ENCODE results near the gene SHQ1.

The SHQ1 gene

GRCh38 chr3:72847751-72848702, at the start of gene SHQ1:
TSS of gene SHQ1 (minus strand) at chr3:72848445. CDS start at chr3:72848340, 105 bp downstream.
- DNase-seq (ENCODE audit: low read depth in 2 of 2), result peak; percentile 76 to 93

GRCh38 chr3:72897758-72898007, 49.4 kb upstream of the SHQ1 start:
- DNase-seq (ENCODE audit: low read depth in 2 of 2), result no peak

DNA sequence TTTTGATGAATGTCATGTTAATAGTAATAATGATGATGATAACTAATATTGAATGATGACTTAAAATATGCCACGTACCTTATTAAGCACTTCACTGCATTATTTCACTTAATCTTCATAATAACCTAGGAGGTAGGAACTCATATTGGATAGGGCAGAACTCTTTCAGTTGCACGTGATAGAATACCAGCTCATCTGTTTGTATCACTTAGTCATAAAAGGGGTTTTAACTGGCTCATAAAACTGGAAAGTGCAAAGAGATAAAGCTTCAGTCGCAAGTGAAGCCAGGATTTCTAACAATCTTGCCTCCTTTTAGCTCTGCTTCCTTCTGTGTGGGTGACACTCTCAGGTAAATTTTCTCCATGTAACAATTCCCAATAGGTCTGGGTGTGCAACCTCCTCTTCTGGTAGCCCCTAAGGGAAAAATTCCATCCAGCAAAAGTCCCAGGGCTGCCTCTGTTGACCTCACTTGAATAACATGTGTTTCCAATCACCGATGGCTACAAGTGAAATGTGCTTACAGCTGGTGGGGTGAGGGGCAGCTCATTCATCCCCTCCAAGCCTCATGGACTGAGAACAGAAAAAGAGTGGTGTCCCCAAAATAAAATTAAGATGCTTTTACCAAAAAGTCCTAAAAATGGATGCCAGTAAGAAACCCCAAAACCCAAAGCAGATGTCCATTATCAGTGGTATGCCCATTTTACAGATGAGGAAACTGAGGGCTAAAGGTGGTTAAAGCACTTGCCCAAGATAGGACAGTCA, 48.9 kb upstream of the SHQ1 start:
- no peak for DNase-seq (ENCODE audit: low read depth in 2 of 2)

- no peak for DNase-seq (ENCODE audit: low read depth in 2 of 2)
Observed at GRCh38 chr3:72894976-72895552, 46.8 kb upstream of the SHQ1 start.

- DNase-seq (ENCODE audit: low read depth in 2 of 2), result no peak
Observed at GRCh38 chr3:72892870-72893269, 44.6 kb upstream of the SHQ1 start.

GRCh38 chr3:72892081-72892775, 44.0 kb upstream of the SHQ1 start:
- no peak for DNase-seq (ENCODE audit: low read depth in 2 of 2)

DNA sequence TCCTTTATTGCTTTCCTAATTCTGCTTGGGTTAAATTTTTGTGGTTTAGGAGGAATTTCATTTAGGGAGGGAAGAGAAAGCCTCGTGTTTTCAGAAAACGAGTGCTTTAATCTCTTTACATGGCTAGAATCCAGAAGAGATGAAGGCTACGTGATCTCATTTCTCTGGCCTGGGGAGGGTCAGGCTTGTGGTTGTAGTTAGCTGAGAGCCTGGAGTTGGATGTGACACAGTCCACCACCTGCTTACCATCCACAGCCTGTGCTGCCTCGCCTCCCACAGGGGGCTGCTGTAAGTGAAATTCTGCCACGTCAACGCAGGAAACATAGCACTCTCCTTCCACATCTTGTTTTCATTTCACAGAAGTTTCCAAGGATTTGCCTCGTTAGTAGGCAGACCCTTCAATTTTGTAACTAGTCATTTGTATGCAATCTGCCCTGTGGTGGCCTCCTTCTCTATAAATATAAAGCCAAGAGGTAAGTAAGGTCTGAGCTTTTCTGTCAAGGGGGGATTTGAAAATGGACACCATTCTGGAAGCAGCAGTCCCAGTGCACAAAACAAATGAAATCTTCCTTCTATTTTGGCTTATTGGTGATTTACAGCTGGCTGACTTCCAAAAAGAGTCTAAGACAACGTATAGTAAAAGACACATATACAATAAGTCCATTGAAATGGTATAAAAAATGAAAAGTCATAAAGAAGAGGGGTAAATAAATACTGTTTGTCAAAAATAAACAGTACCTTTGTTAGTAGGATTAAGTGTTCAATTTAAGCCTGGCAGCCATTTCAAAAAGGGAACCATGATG, 43.0 kb upstream of the SHQ1 start:
- no peak for DNase-seq (ENCODE audit: low read depth in 2 of 2)

DNA sequence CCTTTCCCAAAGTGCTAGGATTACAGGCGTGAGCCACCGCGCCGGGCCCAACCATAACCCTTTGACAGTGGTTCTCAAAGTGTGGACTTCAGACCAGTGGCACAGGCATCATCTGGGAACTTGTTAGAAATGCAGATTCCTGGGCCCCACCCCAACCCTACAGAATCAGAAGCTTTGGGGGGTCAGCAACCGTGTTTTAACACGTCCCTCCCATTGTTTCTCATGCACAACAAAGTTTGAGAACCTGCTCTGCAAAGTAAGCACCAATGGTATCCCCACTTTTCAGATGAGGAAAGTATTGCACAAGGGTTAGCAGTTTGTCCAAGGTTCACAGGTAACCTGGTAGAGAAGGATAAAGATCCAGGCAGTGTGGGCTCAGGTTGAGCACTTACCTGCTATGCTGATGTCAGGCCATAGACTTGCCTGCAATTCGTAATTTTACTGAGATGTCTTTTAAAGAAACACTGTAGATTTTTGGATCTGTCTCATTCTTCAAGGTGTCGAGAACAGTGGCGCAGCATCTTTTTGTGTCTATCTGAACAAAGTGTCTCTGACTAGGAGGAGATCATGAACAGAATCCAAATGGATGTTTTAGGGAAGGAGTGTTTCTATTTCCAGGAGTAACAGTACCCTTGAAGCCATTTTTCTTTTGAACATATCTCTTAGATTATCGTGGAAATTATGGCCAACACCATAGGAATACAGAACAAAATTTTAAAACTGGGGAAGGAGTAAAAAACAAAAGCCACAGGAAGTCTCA, 42.1 kb upstream of the SHQ1 start:
- no peak for DNase-seq (ENCODE audit: low read depth in 2 of 2)

GRCh38 chr3:72889310-72890165, 41.3 kb upstream of the SHQ1 start:
- no peak for DNase-seq (ENCODE audit: low read depth in 2 of 2)

- no peak for DNase-seq (ENCODE audit: low read depth in 2 of 2)
Observed at GRCh38 chr3:72888546-72889309, 40.5 kb upstream of the SHQ1 start.

GRCh38 chr3:72887705-72888545, 39.7 kb upstream of the SHQ1 start, which contains the start of gene GXYLT2:
TSS of gene GXYLT2 (plus strand) at chr3:72888046. CDS start at chr3:72888234, 188 bp downstream.
- no peak for DNase-seq (ENCODE audit: low read depth in 2 of 2)

DNA sequence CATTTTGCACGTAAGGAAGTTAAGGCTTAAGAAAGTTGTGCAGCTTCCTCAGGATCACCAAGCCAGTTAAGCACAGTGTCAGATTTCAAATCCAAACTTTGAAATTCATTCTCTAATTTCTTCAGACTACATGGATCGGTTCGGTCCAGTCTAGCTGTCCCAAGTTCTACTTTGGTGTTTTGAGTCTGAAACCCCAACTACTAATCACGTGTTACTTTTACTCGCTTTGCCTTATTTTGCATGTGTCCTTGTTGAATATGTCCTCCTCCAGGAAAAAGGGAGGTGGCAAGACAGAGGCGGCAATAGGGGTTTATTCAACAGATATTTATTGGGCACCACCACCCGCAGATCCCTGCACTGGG, 39.1 kb upstream of the SHQ1 start:
- DNase-seq (ENCODE audit: low read depth in 2 of 2), result no peak

DNA sequence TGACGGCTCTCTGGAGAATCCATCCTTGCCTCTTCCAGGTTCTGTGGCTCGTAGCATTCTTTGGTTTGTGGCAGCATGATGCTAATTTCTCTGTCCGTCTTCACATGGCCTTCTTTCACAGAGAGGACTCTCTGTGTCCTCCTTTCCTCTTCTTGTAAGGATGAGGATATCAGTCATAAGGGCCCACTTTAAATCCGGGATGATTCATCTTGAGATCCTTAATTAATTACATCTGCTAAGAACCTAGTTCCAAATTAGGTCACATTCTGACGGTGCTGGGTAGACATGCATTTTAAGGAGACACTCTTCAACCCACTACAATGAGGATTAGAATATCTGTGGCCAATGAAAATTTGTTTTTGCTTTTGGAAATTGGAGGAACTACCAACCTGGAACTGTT, 23.9 kb upstream of the SHQ1 start:
- DNase-seq (ENCODE audit: low read depth in 2 of 2), result no peak

GRCh38 chr3:72862314-72863090, 14.3 kb upstream of the SHQ1 start:
- no peak for DNase-seq (ENCODE audit: low read depth in 2 of 2)

DNA sequence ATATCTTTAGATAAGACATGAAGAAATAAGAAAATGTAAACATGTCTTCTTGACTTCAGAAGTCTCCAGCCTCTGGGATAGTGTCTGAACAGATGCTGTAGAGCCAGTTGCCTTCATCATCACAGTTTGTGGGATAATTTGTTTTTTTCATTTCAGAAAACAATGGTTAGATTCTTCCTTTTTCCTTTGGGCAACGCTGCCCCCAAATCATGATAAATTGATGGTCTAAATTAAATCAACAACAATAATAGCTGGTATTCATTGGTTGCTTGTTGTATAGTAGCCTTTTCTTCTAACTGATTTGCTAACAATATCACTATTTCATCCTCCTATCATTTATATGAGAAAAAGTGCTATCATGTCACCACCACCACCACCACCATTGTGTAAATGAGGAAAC, 12.6 kb upstream of the SHQ1 start:
- DNase-seq (ENCODE audit: low read depth in 2 of 2), result no peak

GRCh38 chr3:72860053-72860452, 11.8 kb upstream of the SHQ1 start:
- no peak for DNase-seq (ENCODE audit: low read depth in 2 of 2)

DNA sequence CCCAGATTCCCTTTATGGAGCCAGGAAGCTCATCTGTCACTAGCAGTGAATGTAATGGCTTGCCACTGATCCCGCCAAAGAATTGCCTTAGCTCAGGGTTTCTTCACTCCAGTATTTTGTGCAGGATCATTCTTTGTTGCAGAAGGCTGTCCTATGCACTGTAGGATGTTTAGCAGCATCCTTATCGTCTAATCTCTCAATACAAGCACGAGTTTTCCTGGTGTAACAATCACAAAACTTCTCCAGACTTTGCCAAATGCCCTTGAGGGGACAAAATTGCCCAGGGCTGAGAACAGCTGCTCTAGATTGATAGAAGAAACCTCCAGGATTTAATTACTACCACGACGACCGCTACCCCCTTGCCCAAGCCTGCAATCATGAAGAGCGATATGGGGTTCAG, 6.8 kb upstream of the SHQ1 start:
- no peak for DNase-seq (ENCODE audit: low read depth in 2 of 2)

Measured in stimulated activated CD4-positive, alpha-beta T cell treated with anti-CD3 and anti-CD28 coated beads, Interleukin-1b, Interleukin-23, amount 100 ng/mL, for 1 hour (primary cell).